GM06990 (cell line): ENCODE results near the gene NT5DC3.

Experiments
- DNase-seq: peaks from one replicate; pipeline ENCODE4 v3.0.0-alpha.2; 2011; ENCODE audit not compliant: insufficient read length; ENCODE audit errors: extremely low read depth
- H3K27me3 ChIP-seq: replicated peaks from 2 replicates; pipeline ENCODE4 v1.6.0; 2011; ENCODE audit warnings: low read length; ENCODE audit not compliant: control insufficient read depth, insufficient read depth
- H3K36me3 ChIP-seq: 2 replicates; pipeline ENCODE4 v1.5.1; 2011; ENCODE audit warnings: low read length; ENCODE audit not compliant: control insufficient read depth, insufficient read depth
- H3K4me3 ChIP-seq: replicated peaks from 2 replicates; pipeline ENCODE4 v1.5.1; 2011; ENCODE audit warnings: low read depth, mild to moderate bottlenecking, control low read depth, low read length
- CTCF ChIP-seq: IDR thresholded peaks from 2 replicates; pipeline ENCODE4 v1.5.1; 2011; ENCODE audit warnings: low read length, control low read depth, mild to moderate bottlenecking, inconsistent platforms; ENCODE audit not compliant: insufficient read depth, poor library complexity, severe bottlenecking

The NT5DC3 gene

GRCh38 chr12:103798586-103798985, 42.4 kb downstream of the NT5DC3 start:
- no peak overlapping the region for H3K4me3 ChIP-seq
- H3K36me3 ChIP-seq, result no peaks in the 10 kb centered on the region; the same call in 1 of the 2 replicates
- no peaks in the 10 kb centered on the region for H3K27me3 ChIP-seq
- TF ChIP-seq CTCF, result no peak
- no peak for DNase-seq

GRCh38 chr12:103794309-103795213, 46.5 kb downstream of the NT5DC3 start:
- TF ChIP-seq CTCF, result no peak
- Histone ChIP-seq H3K36me3 (no peaks in the 10 kb centered on the region; the same call in 1 of the 2 replicates), H3K27me3 (no peaks in the 10 kb centered on the region), H3K4me3 (no peak overlapping the region)
- no peak for DNase-seq

- no peak for TF ChIP-seq CTCF
- no peak overlapping the region for H3K4me3 ChIP-seq
- DNase-seq, result no peak
- H3K27me3 ChIP-seq, result no peaks in the 10 kb centered on the region
- no peaks in the 10 kb centered on the region; the same call in 1 of the 2 replicates for H3K36me3 ChIP-seq
These were observed 47.5 kb downstream of the NT5DC3 start for GRCh38 chr12:103793512-103794045.

- no peak for DNase-seq
- no peaks in the 10 kb centered on the region for H3K27me3 ChIP-seq
- no peak overlapping the region for H3K4me3 ChIP-seq
- H3K36me3 ChIP-seq, result no peaks in the 10 kb centered on the region; the same call in 1 of the 2 replicates
- TF ChIP-seq CTCF, result no peak
These were observed 48.0 kb downstream of the NT5DC3 start for GRCh38 chr12:103793046-103793445.

DNA sequence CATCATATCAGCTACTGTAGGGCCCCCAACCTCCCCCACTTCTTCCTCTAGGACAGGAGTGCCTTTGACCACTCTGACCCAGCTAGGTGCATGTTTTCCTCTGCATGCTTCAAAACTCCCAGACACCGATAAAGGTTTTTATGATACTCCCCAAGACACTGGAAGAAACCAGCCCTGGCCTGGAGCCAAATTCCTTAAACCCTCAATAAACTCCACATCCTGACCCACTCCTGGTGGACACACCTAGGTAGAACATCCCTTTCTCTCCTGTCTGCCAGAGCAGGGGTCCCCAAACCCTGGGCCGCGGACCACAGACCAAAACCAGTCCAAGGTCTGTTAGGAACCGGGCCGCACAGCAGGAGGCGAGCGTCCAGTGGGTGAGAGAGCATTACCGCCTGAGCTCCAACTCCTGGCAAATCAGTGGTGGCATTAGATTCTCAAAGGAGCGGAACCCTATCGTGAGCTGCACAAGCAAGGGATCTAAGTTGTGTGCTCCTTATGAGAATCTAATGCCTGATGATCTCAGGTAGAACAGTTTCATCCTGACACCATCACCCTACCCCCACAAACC, 49.6 kb downstream of the NT5DC3 start:
- no peak for TF ChIP-seq CTCF
- H3K4me3 ChIP-seq, result no peak overlapping the region
- H3K27me3 ChIP-seq, result no peaks in the 10 kb centered on the region
- no peak for DNase-seq
- H3K36me3 ChIP-seq, result no peaks in the 10 kb centered on the region; the same call in 1 of the 2 replicates
